ENCODE results near the gene RPL22. TPM values are rescaled to one million over a fixed set of nuclear protein-coding genes. Genes with fewer than 3 reads are reported as not detected.
A peak's percentile ranks its signal among the peaks of the same experiment; 100 is the strongest.

The RPL22 gene
- total RNA-seq = 100 to 1,000 TPM; 142 to 235 (median 159) TPM

DNA sequence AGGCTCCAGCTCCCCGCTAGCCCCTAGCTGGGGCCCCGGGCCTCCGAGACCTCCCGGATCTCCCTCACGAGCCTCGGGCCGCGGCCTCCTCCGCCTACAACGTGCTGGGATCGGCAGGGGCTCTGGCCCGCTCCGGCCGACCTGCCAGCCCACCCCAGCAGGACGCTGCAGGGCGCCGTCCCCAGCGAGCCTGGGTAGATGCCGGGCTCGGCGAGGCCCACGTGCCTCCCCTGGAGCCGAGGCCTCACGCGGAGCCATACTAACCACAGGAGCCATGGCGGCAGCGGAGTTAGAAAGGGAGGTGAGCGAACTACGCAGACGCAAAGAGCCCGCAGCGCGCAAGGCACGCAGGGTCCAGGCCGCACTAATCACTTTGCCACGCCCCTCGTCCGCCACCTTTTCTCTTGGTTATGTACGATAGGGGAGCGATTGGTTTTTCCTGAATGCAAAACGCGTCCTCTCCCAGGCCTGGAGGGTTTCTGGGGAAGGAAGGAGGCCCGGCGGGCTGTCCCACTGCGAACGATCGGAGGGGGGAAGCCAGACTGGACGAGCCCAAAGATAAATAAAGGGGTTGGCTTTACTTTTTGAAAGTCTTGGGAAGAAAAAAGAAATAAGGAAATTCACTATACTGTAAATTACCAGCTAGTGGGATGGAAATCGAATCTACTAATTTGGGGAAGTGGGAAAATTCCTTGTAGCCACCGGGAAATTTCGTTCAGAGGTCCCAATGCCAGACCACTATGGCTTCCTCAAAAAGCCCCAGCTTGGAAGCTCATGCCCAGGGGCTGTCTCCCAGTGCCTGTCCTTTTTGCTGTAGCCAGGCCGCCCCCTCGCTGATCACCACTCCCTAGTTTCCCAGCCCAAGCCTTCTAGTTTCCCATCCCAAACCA is at the start of gene RPL22:
RPL22 (minus strand) TSS at position 298 of the 890 bp plus-strand sequence; CDS start at position 276, 22 bp downstream.
- WGBS, 2 donors = 1% methylated on average over 33 to 35 of the region's 53 CpGs
- Histone ChIP-seq H3K4me1 (peaks cover 5 to 47% (median 18%) of the 10 kb centered on the region in 4 donors), H3K27ac (peak within 1 kb of the TSS; percentile 55 to 89 (median 86)), H3K27me3 (no peaks in the 10 kb centered on the region), H3K4me3 (peak within 1 kb of the TSS; percentile 90 to 100 (median 96)), H3K9me3 (no peaks in the 10 kb centered on the region), H3K36me3 (peaks cover 0 to 30% (median 6%) of the 10 kb centered on the region in 3 donors)
- DNase-seq (ENCODE audit: low spot score in 2 of 2) = peak; percentile 96 to 98
- TF ChIP-seq EP300 (IDR thresholded peaks at IDR 0.05) (peak; percentile 85 to 97), POLR2A (IDR thresholded peaks at IDR 0.05) (peak in 1 of 2 donors; percentile 68)
- TF ChIP-seq, protein P1, sequence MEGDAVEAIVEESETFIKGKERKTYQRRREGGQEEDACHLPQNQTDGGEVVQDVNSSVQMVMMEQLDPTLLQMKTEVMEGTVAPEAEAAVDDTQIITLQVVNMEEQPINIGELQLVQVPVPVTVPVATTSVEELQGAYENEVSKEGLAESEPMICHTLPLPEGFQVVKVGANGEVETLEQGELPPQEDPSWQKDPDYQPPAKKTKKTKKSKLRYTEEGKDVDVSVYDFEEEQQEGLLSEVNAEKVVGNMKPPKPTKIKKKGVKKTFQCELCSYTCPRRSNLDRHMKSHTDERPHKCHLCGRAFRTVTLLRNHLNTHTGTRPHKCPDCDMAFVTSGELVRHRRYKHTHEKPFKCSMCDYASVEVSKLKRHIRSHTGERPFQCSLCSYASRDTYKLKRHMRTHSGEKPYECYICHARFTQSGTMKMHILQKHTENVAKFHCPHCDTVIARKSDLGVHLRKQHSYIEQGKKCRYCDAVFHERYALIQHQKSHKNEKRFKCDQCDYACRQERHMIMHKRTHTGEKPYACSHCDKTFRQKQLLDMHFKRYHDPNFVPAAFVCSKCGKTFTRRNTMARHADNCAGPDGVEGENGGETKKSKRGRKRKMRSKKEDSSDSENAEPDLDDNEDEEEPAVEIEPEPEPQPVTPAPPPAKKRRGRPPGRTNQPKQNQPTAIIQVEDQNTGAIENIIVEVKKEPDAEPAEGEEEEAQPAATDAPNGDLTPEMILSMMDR (IDR thresholded peaks at IDR 0.05) = peak in 2 of 5 experiments; percentile 32 to 71

DNA sequence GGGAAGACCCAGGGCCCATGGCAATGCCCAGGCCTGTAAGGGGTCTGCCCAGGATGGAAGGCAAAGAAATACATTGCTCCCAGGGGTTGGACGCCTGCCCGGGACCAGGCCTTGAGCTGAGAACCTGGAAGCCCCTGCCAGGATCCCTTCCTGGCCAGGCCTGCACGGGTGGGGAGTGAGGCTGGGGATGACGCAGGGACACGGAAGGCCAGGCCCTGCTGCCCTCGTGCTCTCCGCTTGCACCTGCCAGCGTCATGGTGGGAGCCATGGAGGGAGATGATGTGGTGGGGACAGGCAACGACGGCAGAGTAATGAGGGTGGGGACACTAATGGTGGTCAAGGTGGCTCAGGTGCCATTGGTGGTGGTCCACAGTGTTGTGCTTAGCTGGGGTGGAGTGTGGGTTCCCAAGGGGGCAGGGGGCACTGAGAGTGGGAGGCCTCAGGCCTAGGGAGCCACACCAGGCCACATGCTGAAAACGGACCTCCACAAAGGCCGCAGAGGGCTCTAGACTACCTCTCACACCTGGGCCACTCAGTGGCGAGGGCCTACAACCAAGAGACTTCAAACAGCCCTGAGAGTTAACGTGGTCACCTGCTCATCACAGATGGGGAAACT is 48.9 kb upstream of the RPL22 start:
- no peak for DNase-seq (ENCODE audit: low spot score in 2 of 2)
- no peaks in the 10 kb centered on the region for H3K9me3 ChIP-seq
- H3K27me3 ChIP-seq = peaks cover 0 to 72% of the 10 kb centered on the region in 2 donors
- peaks cover 0 to 16% (median 0%) of the 10 kb centered on the region in 3 donors for H3K36me3 ChIP-seq
- peak overlapping the region in 1 of 4 donors; percentile 74 for H3K27ac ChIP-seq
- TF ChIP-seq, protein P1 (IDR thresholded peaks at IDR 0.05) = no peak
- TF ChIP-seq EP300 (IDR thresholded peaks at IDR 0.05) (no peak), POLR2A (IDR thresholded peaks at IDR 0.05) (no peak)
- peaks cover 0 to 43% (median 14%) of the 10 kb centered on the region in 4 donors for H3K4me1 ChIP-seq
- WGBS, 2 donors = 74 to 77% methylated on average over 14 of the region's 14 CpGs
- no peak overlapping the region for H3K4me3 ChIP-seq

DNA sequence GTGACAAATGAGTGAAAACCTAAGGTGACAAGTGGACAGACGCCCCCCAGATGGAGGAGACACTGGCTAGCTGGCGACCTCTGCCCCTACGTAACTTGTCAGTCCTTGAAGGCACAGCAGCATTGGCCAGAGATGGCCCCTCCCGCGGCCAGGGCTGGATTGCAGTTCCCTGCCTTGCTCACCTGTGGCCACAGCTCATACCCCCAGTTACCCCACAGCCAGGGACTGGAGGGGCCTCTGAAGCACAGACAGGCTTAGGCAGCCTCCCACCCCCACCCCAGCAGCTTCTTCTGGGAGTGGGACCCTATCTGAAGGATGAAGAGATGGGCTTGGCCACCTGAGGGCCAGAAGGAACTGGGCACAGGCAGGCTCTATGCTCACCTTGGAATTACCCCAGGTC is 48.3 kb upstream of the RPL22 start:
- DNase-seq (ENCODE audit: low spot score in 2 of 2) = no peak
- H3K4me1 ChIP-seq = peaks cover 0 to 45% (median 14%) of the 10 kb centered on the region in 4 donors
- peak overlapping the region in 1 of 4 donors; percentile 42 for H3K27ac ChIP-seq
- peaks cover 0 to 11% (median 0%) of the 10 kb centered on the region in 3 donors for H3K36me3 ChIP-seq
- H3K27me3 ChIP-seq = peaks cover 0 to 78% of the 10 kb centered on the region in 2 donors
- WGBS, 2 donors = 61 to 62% methylated on average over 2 to 5 of the region's 5 CpGs
- no peak overlapping the region for H3K4me3 ChIP-seq
- H3K9me3 ChIP-seq = no peaks in the 10 kb centered on the region
- no peak for TF ChIP-seq EP300 (IDR thresholded peaks at IDR 0.05)
- TF ChIP-seq, protein P1 (IDR thresholded peaks at IDR 0.05) = no peak
- TF ChIP-seq POLR2A (IDR thresholded peaks at IDR 0.05) = no peak

DNA sequence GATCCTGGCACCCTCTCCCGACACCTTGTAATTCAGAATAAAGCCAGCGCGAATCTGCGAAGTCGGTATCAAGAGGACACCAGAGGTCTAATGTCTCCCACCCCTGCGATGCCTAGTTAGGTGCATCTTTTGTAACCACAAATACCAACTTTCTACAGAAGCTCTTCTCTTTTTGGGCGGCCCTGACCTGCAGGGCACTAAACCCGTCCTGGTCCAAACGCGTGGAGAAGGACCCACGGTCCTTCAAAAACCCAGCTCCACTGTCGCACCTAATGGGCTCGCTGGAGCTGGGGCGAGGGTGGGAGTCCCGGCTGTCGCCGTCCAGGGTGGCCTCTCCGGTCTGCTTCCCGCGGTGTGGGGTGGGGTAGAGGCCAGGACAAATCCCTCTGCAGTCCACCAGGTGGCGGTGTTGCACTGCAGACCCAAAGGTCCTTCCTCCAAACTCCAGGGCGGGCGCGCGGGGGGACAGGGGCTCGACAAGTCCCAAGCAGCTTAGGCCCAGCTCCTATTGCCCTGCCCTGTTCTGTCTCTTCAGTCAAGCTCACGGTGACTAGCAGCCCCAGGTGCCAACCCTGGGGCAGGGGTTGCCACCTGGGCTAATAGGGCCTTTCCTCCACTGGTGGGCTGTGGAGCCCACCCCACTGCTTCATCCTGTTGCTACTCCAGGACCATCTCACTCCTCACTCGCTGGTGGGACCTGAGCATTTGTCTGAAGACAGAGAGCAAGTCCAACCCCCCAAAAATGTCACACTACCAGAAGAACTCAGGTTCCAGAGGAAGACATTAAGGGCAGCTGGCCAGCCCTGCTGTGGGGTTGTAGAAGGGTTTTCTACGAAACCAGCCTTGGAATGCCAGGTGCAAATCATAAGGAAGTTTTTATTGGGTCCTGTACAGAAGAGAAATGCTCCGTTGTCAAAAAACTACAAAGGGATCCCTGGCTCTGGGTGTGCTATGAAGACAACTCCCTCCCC is 47.4 kb upstream of the RPL22 start:
- no peak for TF ChIP-seq EP300 (IDR thresholded peaks at IDR 0.05)
- TF ChIP-seq, protein P1 (IDR thresholded peaks at IDR 0.05) = peak; percentile 93 to 98 (median 96)
- TF ChIP-seq POLR2A (IDR thresholded peaks at IDR 0.05) = no peak
- Histone ChIP-seq H3K9me3 (no peaks in the 10 kb centered on the region), H3K27ac (no peak overlapping the region), H3K27me3 (peaks cover 0 to 85% of the 10 kb centered on the region in 2 donors), H3K4me1 (peaks cover 0 to 54% (median 19%) of the 10 kb centered on the region in 4 donors), H3K4me3 (no peak overlapping the region), H3K36me3 (peaks cover 0 to 5% (median 0%) of the 10 kb centered on the region in 3 donors)
- DNase-seq (ENCODE audit: low spot score in 2 of 2) = peak; percentile 57
- WGBS, 2 donors = 4 to 5% methylated on average over 28 to 30 of the region's 30 CpGs

Measured in tibial nerve (tissue), 4 donors.